HG02970 (cell line): Measurements from ENCODE around the gene ELN.
"Not testable (repeated sequence)": the region's sequence is repeated elsewhere in the genome, so short reads cannot be mapped to it uniquely, and the experiment has no call there.

Source experiments
- ATAC-seq: cut with Tn5 transposase; IDR thresholded peaks from one replicate; pipeline ENCODE4 v1.9.1; 2021; ENCODE audit warnings: mild to moderate bottlenecking, moderate library complexity, moderate number of reproducible peaks; ENCODE audit not compliant: unreplicated experiment, low FRiP score

The ELN gene

GRCh38 chr7:74000489-74001149 lies 27.4 kb upstream of the ELN start:
- ATAC-seq = no peak

DNA sequence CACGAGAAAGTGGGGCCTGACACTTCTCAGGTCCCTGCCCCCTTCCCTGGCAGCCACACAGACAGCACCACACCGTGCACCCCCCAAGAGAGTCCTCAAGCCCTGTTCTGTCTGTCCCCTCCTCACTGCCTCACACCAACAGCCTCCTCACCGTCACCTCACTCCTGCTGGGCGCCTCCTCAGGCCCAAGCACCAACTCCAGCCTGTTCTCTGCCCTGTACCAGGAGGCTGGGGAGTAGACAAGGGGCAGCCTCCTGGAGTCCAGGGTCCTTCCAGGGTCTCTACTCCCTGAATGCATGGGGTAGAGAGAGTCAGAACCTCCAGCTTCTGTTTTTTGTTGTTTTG lies 26.9 kb upstream of the ELN start:
- no peak for ATAC-seq

GRCh38 chr7:74002474-74003017 lies 25.4 kb upstream of the ELN start:
- no peak for ATAC-seq

DNA sequence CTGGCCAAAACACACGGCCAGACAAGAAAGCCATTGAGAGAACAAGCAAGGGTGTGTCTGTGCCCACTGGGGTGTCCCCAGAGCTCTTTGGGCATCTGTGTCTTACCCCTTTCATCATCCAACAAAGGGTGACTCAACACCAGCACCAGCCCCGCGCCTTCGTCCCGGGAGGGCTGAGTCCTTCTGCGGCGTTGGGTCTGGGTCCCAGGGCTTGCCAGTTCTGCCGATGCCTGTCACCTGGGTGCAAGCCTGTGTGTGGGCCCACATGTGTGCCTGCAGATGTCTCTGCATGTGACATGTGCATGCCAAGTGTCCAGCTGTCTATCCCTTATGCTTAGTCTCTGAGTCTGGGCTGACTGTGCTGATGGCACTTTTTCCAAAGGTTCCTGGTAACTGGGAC lies 24.4 kb upstream of the ELN start:
- no peak for ATAC-seq

GRCh38 chr7:74006032-74006431 lies 21.9 kb upstream of the ELN start:
- no peak for ATAC-seq

DNA sequence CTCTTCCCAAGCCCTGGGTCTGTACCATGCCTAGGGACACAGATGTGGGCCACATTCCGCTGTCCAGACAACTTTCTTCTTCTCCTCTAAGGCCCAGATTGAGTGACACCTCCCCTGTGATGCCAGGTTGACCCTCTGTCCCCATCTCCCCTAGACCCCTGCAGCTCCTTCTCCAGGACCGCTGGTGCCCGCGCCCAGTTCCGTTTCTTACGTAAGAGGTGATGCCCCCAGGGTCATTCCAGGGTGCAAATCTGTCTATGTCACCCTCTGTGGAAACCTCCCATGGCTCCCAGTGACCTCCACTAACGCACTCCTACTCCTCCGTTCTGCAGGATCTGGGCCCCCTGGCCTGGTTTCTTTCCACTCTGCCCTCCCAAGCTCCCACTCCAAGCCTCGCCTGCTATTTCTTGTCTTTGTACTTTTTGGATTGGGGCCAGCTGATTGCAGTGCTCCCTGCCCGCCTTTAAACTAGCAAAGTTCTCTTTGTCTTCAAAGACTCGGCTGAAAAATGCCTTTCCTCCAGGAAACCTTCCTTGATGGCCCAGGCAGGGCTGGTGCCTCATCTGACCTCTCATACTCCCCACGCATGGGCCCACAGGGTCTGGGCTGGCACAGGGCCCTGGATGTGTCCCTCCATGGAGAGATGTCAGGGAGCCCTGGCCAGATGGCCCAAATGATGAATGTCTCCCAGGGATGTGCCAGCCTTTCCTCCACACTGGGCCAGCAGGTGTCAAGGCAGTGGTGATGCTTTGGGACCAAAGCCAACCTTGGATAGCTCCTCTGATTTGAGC lies 21.3 kb upstream of the ELN start:
- ATAC-seq = no peak

- no peak for ATAC-seq
Measured at GRCh38 chr7:74007242-74007567, 20.8 kb upstream of the ELN start.

- ATAC-seq = no peak
Measured at GRCh38 chr7:74008687-74009086, 19.3 kb upstream of the ELN start.

GRCh38 chr7:74009719-74010118 lies 18.3 kb upstream of the ELN start:
- no peak for ATAC-seq

DNA sequence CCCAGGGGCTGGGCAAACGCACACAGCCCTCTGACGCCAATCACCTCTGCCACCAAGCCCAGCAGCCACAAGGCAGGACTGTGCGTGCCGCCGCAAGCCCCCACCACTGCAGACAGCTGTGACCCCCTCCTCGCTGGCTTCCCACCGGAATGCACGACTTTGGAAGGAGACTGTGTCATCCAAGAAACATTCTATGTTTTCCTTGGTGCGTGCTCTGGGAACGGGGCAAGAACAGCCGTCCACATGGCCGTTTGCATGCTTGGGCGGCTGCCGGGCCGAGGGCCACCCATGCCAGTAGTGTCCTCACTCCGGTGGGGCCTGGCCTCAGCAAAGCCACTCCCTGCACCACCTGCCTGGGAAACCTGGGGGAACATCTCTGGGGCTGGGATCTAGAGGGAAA lies 17.6 kb upstream of the ELN start:
- ATAC-seq = no peak

- not testable (repeated sequence) for ATAC-seq
Measured at GRCh38 chr7:74011421-74011820, 16.6 kb upstream of the ELN start.

DNA sequence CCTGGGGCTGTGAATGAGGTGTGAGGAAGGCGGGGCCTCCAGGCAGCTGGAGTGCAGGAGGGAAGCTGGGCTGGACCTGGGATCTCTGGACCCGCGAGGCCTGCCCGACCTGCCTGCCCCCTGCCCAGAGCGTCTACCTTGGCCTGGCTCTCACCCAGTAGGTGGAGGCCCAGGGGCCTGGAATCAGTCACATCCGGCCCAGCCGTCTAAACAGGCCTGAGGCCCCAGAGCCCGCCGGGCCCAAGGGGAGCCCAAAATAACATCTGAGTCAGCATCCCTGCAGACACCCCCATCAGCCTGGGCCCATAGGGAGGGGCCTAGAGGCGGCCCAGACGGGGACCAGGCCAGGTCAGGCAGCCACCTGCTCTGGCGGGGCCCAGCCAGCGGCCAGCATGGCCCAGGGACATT lies 15.1 kb upstream of the ELN start:
- ATAC-seq = peak; percentile 70

DNA sequence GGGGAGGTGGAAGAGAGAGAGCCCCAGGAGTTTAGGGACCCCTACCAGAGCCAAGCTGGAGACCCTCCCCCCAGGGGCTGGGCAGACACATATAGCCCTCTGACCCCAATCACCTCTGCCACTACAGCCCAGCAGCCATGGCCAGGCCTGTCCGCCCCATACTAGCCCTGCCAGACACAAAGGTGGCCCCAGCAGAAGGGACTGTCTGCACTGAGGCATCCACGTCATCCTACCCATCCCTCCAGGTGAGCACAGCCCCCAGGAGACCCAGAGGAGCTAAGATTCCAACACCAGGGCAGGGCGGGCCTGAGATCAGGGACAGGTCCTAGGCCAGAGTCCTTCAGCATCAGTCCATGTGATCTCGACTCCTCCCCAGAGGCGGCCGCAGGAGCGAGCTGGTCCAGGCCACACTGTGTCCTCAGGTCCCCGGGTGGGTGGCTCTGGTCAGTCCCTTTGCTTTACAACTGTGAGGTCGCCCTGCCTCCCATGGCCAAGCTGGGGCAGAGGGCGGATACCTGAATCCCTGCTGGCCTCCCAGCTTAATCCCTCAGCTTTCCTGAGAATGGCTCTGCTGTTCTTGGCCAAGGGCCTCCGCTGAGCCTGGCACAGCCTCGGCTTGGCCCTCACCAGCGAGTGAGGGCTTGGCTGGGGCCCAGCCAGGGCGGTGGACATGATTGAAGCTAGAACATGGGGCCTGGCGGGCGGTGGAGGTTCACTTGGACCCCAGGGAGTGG lies 14.3 kb upstream of the ELN start:
- no peak for ATAC-seq

GRCh38 chr7:74014931-74015330 lies 13.0 kb upstream of the ELN start:
- ATAC-seq = no peak

DNA sequence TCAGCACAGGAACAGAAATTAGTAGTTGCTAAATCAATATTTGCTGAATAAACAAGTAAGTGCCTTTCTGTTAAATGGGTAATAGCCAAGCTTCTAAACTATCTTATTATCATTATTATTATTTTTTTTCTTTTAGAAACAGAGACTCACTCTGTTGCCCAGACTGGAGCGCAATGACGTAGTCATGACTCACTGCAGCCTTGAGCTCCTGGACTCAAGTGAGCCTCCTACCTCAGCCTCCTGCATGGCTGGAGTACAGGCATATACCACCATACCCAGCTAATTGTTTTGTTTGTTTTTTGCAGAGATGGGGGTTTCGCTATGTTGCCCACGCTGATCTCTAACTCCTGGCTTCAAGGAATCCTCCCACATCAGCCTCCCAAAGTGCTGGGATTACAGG lies 12.3 kb upstream of the ELN start:
- no peak for ATAC-seq

GRCh38 chr7:74017125-74017524 lies 10.8 kb upstream of the ELN start:
- ATAC-seq = no peak

DNA sequence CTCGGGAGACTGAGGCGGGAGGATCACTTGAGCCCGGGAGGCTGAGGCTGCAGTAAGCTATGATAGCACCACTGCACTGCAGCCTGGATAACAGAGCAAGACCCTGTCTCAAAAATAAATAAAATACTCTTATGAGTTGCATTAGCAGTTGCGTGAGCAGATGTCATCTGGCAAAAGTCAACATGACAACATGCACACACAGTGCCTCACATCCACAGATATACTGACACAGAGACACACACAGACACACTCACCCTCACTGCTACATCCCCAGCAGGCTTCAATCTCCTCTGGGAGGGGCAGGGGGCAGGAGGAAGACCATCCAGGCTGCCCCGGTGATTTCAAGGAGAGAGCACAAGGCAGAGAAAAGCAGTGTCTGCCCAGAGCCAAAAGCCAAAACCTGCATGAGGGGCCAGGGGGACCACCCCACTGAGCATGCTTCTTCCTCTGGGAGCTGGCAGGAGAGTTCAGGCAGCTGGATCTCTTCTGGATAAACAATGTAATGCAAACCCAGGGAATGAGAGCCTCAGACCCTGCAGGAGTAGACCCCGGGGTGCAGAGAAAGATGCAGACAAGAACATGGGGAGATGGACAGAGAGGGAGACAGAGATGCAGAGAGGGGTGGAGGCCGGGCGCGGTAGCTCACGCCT lies 9.6 kb upstream of the ELN start:
- ATAC-seq = no peak

DNA sequence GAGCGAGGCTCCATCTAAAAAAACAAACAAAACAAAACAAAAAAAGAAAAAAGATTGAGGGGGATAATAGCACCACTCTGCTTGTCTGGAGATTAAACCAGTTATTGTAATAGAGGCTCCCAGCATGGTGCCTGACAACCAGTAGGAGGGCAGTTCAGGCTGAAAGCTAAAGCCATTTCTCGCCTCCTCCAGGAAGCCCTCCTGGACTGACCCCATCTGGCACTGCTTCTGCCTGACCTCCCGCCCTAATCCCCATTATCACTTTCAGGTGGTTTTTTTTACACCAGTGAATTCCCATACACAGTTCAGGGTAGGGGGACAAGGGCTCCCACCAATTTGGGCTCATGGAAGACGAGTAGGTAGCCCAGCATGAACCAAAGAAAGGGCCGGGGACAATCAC lies 8.8 kb upstream of the ELN start:
- ATAC-seq = no peak

- ATAC-seq = no peak
Measured at GRCh38 chr7:74020390-74020789, 7.6 kb upstream of the ELN start.

DNA sequence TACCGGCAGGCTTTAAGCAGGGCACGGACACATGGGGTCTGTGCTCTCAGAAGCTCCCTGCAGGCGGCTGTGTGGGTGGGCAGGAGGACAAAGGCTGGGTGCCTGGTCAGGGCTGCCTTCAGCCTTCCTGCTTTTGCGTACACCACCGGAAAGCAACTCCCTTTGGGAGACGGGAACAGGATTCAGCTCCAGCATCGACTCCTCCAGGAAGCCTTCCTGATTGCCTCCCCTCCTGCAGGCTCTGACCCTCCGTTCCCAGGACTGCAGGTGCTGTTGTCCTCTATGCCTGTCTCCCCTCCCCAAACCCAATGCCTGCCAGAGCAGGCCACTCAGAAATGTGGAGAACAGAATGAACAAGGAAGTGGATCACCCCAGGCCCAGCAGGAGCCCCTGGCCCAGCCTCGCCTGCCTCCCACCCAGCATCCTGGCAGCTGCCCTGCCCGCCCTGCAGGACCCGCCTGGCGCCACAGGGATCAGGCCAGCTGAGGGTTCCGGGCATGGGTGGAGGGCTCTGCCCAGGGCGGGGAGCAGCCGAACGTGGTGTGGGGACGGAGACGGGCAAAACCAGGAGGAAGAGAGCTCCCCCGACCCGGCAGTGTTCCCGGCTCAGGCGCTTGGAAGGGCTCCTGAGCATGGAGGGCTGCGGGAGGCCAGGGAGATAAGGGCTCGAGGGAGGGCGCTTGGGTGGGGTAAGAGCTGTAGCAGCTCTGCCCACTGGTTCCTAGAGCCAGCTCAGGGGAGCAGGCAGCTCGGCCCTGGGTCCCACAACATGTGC lies 6.2 kb upstream of the ELN start:
- no peak for ATAC-seq
